Right ventricle myocardium inferior (tissue), 1 donor: ENCODE data around the gene CTNNA3. TPM values are rescaled to one million over a fixed set of nuclear protein-coding genes. Genes with fewer than 3 reads are reported as not detected.

ENCODE experiments used
- ATAC-seq: fragments of 200-7000 bp; cut with Tn5 transposase; one replicate; pipeline ENCODE4 v1.9.1; 2020; ENCODE audit warnings: mild to moderate bottlenecking, moderate library complexity
- DNase-seq: peaks from one replicate; pipeline ENCODE4 v3.0.0; 2021; ENCODE audit errors: missing footprints
- intact Hi-C: fragments of 100-400 bp; cut with DNase I; formaldehyde crosslinking; loops from one replicate; pipeline ENCODE4 v1.11.0; 2022
- total RNA-seq: library from RNA; stranded (reverse); fragmentation: NEBNext Ultra II Directional; extraction: Animal tissue kit (Norgen Biotek cat#: 25700); gene quantifications from one replicate; pipeline ENCODE4 v1.2.1, GENCODE V29; 2021
- donor health status: DM: no; HTN: yes; CAD: no; lungs with severe emphysema.

The CTNNA3 gene
- total RNA-seq, 1 donor from 2014 or later, result 120 TPM

DNA sequence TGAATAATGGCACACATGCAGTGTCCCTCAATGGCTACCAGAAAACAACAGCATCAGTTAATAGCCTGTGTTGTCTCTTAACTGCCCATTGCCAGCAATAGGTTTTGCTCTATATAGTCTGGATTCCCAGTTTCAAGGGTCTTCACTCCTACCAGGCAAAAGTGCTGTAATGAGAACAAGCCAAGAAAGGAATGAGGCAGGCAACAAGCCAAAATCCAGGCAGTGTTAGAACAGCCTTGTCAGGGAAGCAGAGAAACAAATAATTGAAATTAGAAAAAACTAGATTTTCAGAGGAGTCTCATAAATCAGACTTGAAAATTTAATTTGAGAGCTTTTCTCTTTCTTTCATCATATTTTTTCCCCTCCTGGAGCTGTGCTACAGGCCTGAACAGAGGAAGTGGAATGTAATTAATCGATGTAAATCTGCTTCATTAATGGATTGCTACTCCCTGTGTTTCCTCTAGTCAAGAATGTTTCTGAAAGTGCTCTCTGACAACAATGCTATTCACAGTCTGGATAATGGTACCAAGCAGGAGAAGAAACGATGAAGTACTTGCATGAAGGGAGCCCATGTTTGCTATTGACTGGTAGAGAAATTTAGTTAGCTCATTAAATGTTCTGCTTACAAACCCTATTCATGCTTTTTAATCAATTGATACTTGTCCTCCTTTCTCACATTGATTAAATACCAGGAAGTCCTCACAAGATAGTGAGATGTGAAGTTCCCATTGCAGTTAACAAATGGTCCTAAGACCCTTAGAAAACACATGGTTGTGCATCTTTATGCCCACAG is 972.2 kb downstream of the CTNNA3 start:
- intact Hi-C loops, result no loop called here
- DNase-seq, result no peak
- no peak for ATAC-seq

DNA sequence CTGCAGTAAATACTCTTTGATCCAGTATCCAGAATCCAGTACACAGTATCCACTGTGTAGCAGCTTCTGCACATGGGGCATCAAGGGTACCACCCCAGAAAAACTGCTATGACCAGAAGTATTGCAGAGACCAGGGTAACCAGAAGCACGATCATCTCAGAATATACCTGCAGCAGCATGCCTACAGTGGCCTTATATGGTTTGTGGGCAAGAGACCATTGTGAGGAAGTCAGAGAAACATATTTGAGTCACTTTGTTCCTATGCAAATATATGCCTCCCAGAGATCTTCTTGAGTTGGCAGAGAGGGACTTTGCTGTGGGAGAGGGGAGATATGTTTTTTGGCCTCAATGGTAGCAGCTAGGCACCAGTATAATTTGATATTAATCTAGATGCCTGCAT is 976.5 kb downstream of the CTNNA3 start:
- no peak for ATAC-seq
- intact Hi-C loops, result no loop called here
- no peak for DNase-seq

DNA sequence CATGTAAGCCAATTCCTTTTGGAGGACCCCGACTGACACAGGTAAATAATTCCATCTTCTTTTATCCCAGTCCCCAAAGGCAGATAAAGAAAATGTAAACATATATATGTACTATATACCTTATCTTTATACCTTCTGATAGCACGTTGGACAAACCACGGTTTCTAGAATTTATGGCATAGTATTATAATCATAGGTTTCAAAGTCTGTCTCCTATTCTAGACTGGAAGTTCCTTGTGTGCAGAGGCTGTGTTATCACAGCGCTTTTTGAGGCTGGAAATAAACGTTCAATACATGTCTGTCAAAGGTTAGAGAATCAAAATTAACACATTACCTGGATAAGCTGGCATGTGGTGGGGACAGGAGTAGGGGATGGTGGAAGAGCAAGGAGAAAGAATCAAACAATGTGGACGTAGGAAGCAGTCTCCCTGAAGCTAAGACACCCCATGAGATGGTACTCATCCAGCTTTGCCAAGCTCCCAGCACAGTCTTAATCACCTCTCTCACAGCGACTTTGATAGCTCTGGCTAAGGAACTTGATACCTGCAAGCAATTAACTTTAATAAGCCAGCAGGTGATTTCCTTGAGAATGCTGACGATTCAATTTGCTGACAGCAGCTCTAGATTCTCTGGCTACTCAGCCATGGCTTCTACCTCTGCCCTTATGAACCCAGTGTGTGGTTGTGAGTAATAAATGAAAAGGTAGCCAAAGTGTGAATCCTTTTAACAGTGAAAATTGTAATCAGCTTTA is 978.6 kb downstream of the CTNNA3 start:
- intact Hi-C loops, result no loop called here
- DNase-seq, result no peak
- no peak for ATAC-seq

DNA sequence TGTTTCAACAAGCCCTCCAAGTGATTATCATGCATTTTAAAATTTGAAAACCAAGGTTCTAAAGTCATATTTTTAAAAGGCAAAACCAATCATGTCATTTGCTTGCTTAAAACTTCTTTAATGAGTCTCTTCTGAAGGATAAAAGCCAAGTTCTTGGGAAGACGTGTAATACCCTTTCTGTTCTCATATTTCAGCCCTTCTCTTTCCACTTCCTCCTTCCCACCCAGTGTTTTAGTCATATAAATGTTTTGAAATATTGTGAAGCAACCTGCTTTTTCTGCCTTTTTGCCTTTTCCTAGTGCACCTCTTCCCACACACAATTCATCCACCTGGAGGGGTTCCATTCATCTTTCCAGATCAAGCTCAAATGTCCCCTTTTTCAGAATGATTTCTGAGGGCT is 981.3 kb downstream of the CTNNA3 start:
- intact Hi-C loops, result no loop called here
- no peak for DNase-seq
- ATAC-seq, result no peak

- DNase-seq, result no peak
- intact Hi-C loops, result no loop called here
- ATAC-seq, result no peak
Measured at GRCh38 chr10:66713387-66713786, 982.6 kb downstream of the CTNNA3 start.

DNA sequence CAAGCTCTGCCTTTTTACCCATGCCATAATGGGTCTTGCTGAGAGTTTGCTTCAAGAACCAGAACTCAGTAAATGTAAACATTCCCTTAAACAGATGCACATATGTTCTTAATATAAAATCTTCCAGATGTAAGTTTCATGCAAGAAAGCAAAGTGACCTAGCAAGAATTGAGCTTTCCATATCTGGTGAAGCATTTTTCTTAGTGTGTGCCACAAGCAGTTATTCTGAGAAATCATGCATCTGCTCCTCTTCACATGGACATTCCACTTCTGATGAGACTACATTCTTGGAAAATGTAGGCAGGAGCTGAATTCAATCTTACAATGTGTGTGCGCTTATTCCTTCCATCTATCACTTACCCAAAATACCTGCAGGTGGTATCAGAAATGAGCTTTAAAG is 997.9 kb downstream of the CTNNA3 start:
- DNase-seq (no peak), ATAC-seq (no peak)
- intact Hi-C loops, result no loop called here

DNA sequence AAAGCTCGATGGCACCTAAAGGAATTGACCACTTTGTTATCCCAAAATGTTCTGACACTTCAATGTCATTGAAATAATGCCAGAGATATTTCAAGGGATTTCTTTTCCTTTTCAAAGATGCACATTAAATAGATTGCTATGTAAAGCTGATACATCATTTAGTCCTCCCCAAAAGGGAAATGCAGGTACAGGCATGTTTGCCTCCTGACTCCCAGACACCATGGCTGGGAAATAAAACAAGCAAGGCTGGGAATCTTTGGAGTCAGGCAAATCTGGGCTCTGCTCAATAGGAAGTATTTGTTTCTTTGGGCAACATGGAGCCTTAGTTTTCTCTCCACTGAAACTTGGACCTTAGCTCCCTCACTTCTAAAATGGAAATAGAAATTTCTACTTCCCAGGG is 1000.9 kb downstream of the CTNNA3 start:
- intact Hi-C loops, result no loop called here
- DNase-seq (no peak), ATAC-seq (no peak)

GRCh38 chr10:66684581-66684980 is 1011.4 kb downstream of the CTNNA3 start:
- intact Hi-C loops, result no loop called here
- ATAC-seq, result no peak
- no peak for DNase-seq

- no peak for ATAC-seq
- intact Hi-C loops, result no loop called here
- DNase-seq, result no peak
Measured at GRCh38 chr10:66680886-66681285, 1015.1 kb downstream of the CTNNA3 start.

DNA sequence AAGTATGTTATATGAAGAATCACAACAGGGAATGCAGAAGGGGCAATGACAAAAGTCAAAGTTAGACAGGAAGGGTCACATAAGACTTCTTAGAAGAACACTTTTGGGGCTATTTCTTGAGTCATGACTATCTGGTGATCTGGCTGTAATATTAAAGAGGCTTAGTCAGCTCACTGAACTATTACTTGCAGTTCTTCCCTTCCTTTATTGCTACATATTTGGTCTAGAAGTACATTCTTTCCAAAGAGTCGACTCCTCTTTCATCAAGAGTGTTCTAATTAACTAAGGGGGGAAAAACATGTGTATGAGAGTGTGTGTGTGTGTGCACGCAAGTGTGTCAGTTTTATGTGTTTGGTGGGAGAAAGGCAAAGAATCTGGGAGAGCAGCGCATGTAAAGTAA is 1017.5 kb downstream of the CTNNA3 start:
- intact Hi-C loops, result no loop called here
- DNase-seq, result no peak
- ATAC-seq, result no peak

DNA sequence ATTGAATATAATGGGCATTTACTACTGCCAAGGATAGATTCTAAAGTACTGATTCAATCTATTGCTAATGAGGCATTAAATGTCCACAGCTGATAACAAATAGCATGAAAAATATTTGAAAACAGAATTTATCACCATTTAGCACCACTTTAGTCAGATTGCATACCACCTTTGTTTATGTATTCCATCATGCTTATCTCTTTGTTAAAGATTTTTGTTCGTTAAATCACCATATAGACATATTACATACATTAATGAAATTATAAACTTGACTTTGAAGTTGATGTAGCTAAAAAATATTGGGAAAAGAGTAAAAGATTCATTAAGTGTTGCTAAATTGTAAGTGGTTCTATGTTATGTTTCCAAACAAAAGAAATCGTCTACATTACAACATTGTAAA is 1022.9 kb downstream of the CTNNA3 start:
- ATAC-seq (no peak), DNase-seq (no peak)
- intact Hi-C loops, result no loop called here

DNA sequence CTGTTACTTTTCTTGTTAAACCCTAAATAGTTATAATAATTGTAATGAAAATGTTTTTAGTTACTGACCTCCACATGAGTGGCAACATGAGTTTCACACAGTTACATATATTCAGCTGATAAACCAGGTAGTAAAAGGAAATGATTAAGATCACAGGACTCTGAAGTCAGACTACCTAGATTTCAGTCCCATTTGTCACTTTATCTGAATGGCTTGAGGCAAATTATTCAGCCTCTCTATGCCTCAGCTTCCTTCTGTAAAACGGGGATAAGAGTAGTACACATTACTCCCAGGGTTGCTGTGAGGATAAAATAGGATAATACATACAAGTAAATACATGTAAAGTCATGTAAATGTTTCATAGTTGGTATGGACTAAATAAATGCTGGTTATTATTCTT is 1024.4 kb downstream of the CTNNA3 start:
- DNase-seq (no peak), ATAC-seq (no peak)
- intact Hi-C loops, result no loop called here

GRCh38 chr10:66671064-66671463 is 1024.9 kb downstream of the CTNNA3 start:
- no peak for ATAC-seq
- no peak for DNase-seq
- intact Hi-C loops, result no loop called here

DNA sequence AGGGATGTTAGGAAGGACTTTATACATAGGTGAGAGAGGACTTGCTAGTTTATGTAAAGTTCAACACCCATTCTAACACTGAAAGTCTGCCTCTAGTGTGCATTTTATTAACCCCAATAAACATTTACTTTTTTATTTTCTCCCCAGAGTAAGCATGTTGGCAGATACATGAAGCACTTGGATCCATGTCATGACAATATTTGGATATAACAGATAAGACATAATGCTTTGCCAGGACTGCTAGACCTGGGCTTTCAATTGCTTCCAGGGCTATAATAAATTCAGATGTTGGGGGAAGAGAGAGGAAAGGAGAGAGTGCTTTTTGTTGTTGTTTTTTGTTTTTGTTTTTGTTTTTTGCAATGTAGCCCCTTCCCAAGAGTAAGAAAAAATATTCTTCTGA is 1039.5 kb downstream of the CTNNA3 start:
- no peak for DNase-seq
- intact Hi-C loops, result no loop called here
- ATAC-seq, result no peak

- ATAC-seq (no peak), DNase-seq (no peak)
- intact Hi-C loops, result no loop called here
Measured at GRCh38 chr10:66654861-66655260, 1041.1 kb downstream of the CTNNA3 start.

- no peak for ATAC-seq
- no peak for DNase-seq
Measured at GRCh38 chr10:66651308-66652082, 1044.5 kb downstream of the CTNNA3 start.

GRCh38 chr10:66649626-66650025 is 1046.4 kb downstream of the CTNNA3 start:
- intact Hi-C loops, result no loop called here
- DNase-seq, result no peak
- ATAC-seq, result no peak

More at GRCh38 chr10:66651308-66652082, 1044.5 kb downstream of the CTNNA3 start:
- intact Hi-C loops, result no loop called here

DNA sequence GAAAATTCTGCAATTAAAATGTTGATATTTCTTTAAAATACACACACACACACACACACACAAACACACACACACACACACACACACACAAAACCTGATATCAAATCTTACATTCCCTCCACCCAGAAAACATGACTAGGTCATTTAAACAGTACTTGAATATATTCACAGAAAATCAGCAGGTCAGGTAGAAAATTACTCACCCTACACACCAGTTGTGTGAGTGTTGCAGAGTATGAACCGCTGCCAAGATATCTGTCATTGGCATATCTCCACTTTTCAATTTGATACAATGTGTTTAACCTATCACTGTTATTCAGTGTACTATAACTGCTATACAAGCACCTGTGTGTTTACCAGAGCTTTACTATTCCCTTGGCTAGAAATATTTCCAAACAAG is 1053.8 kb downstream of the CTNNA3 start:
- ATAC-seq (no peak), DNase-seq (no peak)
- intact Hi-C loops, result no loop called here

- intact Hi-C loops, result no loop called here
- no peak for ATAC-seq
- no peak for DNase-seq
Measured at GRCh38 chr10:66639371-66639770, 1056.6 kb downstream of the CTNNA3 start.
